Measurements from ENCODE around the gene TKT. TPM values are rescaled to one million over a fixed set of nuclear protein-coding genes. Genes with fewer than 3 reads are reported as not detected.

Gene TKT
- total RNA-seq, 6 experiments from 2014 or later: 98.9 to 257 (median 146) TPM

GRCh38 chr3:53224536-53224935, 31.3 kb downstream of the TKT start:
- intact Hi-C loops (cut with DNase I): no loop called here
- Histone ChIP-seq H3K27ac (no peak overlapping the region), H3K27me3 (no peaks in the 10 kb centered on the region), H3K4me1 (no peaks in the 10 kb centered on the region), H3K4me3 (no peak overlapping the region), H3K36me3 (peaks cover 13 to 64% (median 34%) of the 10 kb centered on the region in 4 donors), H3K9me3 (no peaks in the 10 kb centered on the region)
- no peak for DNase-seq
- WGBS (ENCODE audit: insufficient coverage, low coverage, low lambda C conversion rate, missing lambda C conversion rate): no CpG with 5 or more reads among the region's 5 CpGs
- ATAC-seq: no peak
- TF ChIP-seq, protein P1, sequence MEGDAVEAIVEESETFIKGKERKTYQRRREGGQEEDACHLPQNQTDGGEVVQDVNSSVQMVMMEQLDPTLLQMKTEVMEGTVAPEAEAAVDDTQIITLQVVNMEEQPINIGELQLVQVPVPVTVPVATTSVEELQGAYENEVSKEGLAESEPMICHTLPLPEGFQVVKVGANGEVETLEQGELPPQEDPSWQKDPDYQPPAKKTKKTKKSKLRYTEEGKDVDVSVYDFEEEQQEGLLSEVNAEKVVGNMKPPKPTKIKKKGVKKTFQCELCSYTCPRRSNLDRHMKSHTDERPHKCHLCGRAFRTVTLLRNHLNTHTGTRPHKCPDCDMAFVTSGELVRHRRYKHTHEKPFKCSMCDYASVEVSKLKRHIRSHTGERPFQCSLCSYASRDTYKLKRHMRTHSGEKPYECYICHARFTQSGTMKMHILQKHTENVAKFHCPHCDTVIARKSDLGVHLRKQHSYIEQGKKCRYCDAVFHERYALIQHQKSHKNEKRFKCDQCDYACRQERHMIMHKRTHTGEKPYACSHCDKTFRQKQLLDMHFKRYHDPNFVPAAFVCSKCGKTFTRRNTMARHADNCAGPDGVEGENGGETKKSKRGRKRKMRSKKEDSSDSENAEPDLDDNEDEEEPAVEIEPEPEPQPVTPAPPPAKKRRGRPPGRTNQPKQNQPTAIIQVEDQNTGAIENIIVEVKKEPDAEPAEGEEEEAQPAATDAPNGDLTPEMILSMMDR (IDR thresholded peaks at IDR 0.05): no peak
- no peak for TF ChIP-seq POLR2A (IDR thresholded peaks at IDR 0.05)

DNA sequence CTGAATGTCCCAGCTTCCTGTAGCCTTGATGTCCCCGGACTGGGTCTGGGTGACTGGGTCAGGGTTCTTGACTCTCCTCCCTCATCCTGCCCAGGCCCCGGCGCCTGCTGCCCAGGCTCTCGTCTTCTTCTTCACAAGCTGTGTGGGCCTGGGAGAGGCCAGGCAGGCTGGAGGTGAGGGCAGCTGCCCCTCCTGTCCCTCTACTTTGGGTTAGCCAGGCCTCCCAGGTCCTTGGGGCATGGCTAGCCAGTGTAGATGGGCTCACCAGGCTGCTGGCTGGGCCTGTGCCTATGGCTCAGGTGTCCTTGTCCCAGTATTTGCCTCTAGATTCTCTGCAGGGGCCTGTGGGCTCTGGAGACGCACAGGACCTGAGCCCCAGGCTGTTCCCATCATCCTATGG, 31.8 kb downstream of the TKT start:
- Histone ChIP-seq H3K4me1 (no peaks in the 10 kb centered on the region), H3K4me3 (no peak overlapping the region), H3K27ac (no peak overlapping the region), H3K9me3 (no peaks in the 10 kb centered on the region), H3K27me3 (no peaks in the 10 kb centered on the region), H3K36me3 (peaks cover 10 to 59% (median 29%) of the 10 kb centered on the region in 4 donors)
- DNase-seq: no peak
- ATAC-seq: peak in 3 of 4 donors; percentile 4 to 11 (median 8)
- no CpG with 5 or more reads among the region's 5 CpGs for WGBS (ENCODE audit: insufficient coverage, low coverage, low lambda C conversion rate, missing lambda C conversion rate)
- intact Hi-C loops (cut with DNase I): no loop called here
- TF ChIP-seq POLR2A (IDR thresholded peaks at IDR 0.05): no peak
- TF ChIP-seq, protein P1 (IDR thresholded peaks at IDR 0.05): no peak

GRCh38 chr3:53223541-53223966, 32.3 kb downstream of the TKT start:
- TF ChIP-seq POLR2A (IDR thresholded peaks at IDR 0.05): no peak
- TF ChIP-seq, protein P1 (IDR thresholded peaks at IDR 0.05): no peak
- ATAC-seq: peak in 1 of 4 donors; percentile 2
- no peaks in the 10 kb centered on the region for H3K4me1 ChIP-seq
- no peak for DNase-seq
- H3K36me3 ChIP-seq: peaks cover 6 to 55% (median 27%) of the 10 kb centered on the region in 4 donors
- H3K4me3 ChIP-seq: no peak overlapping the region
- intact Hi-C loops (cut with DNase I): no loop called here
- no peaks in the 10 kb centered on the region for H3K9me3 ChIP-seq
- no peak overlapping the region for H3K27ac ChIP-seq
- no peaks in the 10 kb centered on the region for H3K27me3 ChIP-seq
- 50% methylated on average over 1 of the region's 9 CpGs for WGBS (ENCODE audit: insufficient coverage, low coverage, low lambda C conversion rate, missing lambda C conversion rate)

DNA sequence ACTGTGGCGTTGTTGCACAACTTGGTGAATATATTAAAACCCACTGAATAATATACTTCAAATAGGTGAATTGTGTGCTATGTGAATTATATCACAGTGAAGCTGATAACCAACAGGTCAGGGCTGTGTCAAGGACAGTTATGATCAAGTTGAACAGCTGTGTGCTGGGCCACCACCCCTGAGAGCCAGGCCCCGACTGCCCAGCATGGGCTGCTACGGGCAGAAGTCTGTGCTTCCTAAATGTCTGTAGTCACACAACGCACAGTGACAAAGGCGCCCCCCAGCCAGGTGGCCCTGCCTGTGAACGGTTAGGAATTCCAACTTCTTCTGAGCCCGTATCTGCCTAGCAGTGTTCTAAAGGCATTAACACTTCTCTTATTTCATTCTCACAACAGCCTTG, 32.8 kb downstream of the TKT start:
- ATAC-seq (no peak), DNase-seq (no peak)
- intact Hi-C loops (cut with DNase I): no loop called here
- 47% methylated on average over 3 of the region's 7 CpGs for WGBS (ENCODE audit: insufficient coverage, low coverage, low lambda C conversion rate, missing lambda C conversion rate)
- TF ChIP-seq, protein P1 (IDR thresholded peaks at IDR 0.05): no peak
- TF ChIP-seq POLR2A (IDR thresholded peaks at IDR 0.05): no peak
- Histone ChIP-seq H3K27ac (no peak overlapping the region), H3K36me3 (peaks cover 1 to 49% (median 23%) of the 10 kb centered on the region in 4 donors), H3K9me3 (no peaks in the 10 kb centered on the region), H3K27me3 (no peaks in the 10 kb centered on the region), H3K4me3 (no peak overlapping the region), H3K4me1 (no peaks in the 10 kb centered on the region)

Data from right lobe of liver (tissue), 6 donors.